Measurements from ENCODE around the gene TMEFF1.

DNA sequence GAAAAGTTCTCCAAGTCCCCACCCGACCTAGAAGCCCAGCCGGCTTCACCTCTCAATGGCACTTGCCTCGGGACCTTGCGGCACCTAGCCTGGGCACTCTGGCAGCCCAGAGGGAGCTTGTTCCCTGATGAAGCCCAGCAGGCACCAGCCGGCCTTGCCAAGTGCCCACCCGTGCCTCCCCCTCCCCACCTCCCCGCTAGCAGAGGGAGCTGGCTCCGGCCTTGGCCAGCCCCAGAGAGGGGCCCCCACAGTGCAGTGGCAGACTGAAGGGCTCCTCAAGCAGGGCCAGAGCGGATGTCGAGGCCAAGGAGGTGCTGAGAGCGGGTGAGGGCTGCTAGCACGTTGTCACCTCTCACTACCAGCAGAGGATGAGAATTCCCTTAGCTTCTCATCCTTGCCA lies 67.4 kb downstream of the TMEFF1 start:
- TF ChIP-seq SP1 (IDR thresholded peaks at IDR 0.05) (no peak), SUZ12 (IDR thresholded peaks at IDR 0.05) (no peak), FOXK2 (IDR thresholded peaks at IDR 0.05) (no peak), L3MBTL2 (conservative IDR thresholded peaks at IDR 0.05) (no peak), FOXM1 (IDR thresholded peaks at IDR 0.05; ENCODE audit: borderline replicate concordance) (no peak), ELF4 (IDR thresholded peaks at IDR 0.05) (no peak), FOXA1 (IDR thresholded peaks at IDR 0.05) (no peak), PKNOX1 (IDR thresholded peaks at IDR 0.05) (no peak), TARDBP (IDR thresholded peaks at IDR 0.05) (no peak), NFRKB (IDR thresholded peaks at IDR 0.05) (no peak), ARNT (IDR thresholded peaks at IDR 0.05) (no peak), HDGF (IDR thresholded peaks at IDR 0.05; ENCODE audit: borderline replicate concordance) (no peak), BHLHE40 (IDR thresholded peaks at IDR 0.05; ENCODE audit: borderline replicate concordance) (no peak), CTBP1 (IDR thresholded peaks at IDR 0.05; ENCODE audit: borderline replicate concordance) (no peak)

Measured in HEK293T (cell line).